Peyer's patch (tissue), 4 donors: ENCODE results near the gene TCF4.

Source experiments
- CTCF ChIP-seq, 6 experiments: fragments of 450-650 bp in 4 of 6; fragments of 200-600 bp in 2 of 6; sonication (generic) in 1 of 6; IDR thresholded peaks; one replicate each; pipeline ENCODE4 v1.5.1; 2017 to 2019; ENCODE audit warnings: antibody characterized with exemption in 6 of 6, mild to moderate bottlenecking in 3 of 6, moderate library complexity in 1 of 6
- POLR2A ChIP-seq, 2 donors: fragments of 450-650 bp; IDR thresholded peaks; one replicate each; pipeline ENCODE4 v1.5.1; 2017; ENCODE audit warnings: antibody characterized with exemption in 2 of 2, mild to moderate bottlenecking in 2 of 2, moderate library complexity in 2 of 2

- TF ChIP-seq CTCF (IDR thresholded peaks at IDR 0.05) (no peak), POLR2A (IDR thresholded peaks at IDR 0.05) (no peak)
Observed at GRCh38 chr18:55607773-55608172, 19.8 kb upstream of the TCF4 start.
